Measurements from ENCODE around the gene C17orf113. TPM values are rescaled to one million over a fixed set of nuclear protein-coding genes. Genes with fewer than 3 reads are reported as not detected.

Gene C17orf113
- total RNA-seq, 4 donors from 2014 or later = 0.60 to 2.3 (median 1.4) TPM

DNA sequence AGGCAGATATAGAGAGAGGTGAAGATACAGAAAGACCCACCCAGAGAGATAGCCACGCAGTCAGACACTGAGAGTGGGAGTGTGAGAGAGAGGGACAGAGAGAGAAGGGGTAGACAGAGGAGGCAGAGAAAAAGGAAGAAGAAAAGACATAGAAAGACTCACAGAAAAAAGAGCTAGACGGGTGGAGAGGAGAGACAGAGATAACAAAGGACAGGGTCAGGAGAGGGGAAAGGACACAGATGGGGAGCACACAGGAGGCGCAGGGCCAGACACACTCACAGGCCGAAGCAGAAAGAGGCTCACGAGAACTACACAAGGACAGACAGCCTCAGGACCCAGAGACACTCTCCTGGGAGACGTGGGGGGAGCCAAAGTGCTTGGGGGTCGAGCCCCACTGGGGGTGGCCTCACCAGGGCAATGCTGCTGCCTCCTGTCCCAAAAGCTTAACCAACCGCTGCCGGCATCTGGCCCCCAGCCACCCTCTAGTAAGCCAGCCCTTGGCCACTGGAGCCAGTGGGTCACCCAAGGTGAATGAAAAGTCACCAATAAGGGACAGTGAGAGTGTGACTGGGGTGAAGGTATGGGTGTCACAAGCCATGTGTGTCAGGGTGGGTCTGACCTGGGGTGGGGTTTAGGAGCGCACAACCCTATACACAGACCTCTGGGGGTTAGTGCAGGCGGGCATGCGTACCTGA is 44.1 kb upstream of the C17orf113 start:
- WGBS = 93% methylated on average over 12 of the region's 12 CpGs
- H3K27ac ChIP-seq = no peak overlapping the region
- TF ChIP-seq POLR2A (IDR thresholded peaks at IDR 0.05) = no peak
- TF ChIP-seq, protein P1, sequence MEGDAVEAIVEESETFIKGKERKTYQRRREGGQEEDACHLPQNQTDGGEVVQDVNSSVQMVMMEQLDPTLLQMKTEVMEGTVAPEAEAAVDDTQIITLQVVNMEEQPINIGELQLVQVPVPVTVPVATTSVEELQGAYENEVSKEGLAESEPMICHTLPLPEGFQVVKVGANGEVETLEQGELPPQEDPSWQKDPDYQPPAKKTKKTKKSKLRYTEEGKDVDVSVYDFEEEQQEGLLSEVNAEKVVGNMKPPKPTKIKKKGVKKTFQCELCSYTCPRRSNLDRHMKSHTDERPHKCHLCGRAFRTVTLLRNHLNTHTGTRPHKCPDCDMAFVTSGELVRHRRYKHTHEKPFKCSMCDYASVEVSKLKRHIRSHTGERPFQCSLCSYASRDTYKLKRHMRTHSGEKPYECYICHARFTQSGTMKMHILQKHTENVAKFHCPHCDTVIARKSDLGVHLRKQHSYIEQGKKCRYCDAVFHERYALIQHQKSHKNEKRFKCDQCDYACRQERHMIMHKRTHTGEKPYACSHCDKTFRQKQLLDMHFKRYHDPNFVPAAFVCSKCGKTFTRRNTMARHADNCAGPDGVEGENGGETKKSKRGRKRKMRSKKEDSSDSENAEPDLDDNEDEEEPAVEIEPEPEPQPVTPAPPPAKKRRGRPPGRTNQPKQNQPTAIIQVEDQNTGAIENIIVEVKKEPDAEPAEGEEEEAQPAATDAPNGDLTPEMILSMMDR (IDR thresholded peaks at IDR 0.05) = no peak
- TF ChIP-seq EP300 (IDR thresholded peaks at IDR 0.05) = no peak
- no peak for TF ChIP-seq POLR2AphosphoS5 (IDR thresholded peaks at IDR 0.05)
- H3K9me3 ChIP-seq = no peaks in the 10 kb centered on the region
- H3K27me3 ChIP-seq = peaks cover 21% of the 10 kb centered on the region
- H3K4me1 ChIP-seq = peaks cover 13% of the 10 kb centered on the region
- H3K36me3 ChIP-seq = no peaks in the 10 kb centered on the region
- H3K4me3 ChIP-seq = no peak overlapping the region
- DNase-seq (ENCODE audit: low spot score in 2 of 2) = no peak

DNA sequence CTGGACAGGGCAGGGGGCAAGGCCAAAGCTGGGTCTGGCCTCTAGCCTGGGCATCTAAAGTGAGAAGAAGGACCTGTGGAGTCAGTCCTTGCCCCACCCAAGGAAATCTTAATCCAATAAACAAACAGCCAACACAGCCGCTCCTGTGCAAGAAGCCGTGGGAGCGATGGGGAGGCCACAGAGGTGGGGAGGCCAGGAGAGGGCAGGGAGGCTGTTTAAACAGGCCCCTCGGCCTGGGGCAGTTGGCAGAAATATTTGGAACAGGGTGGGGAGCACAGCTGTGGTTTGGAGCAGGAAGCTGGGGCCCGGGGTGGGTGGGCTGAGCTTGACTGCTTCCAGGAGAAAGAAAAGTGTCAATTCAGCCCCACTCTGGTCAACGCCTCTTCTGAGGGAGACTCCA is 42.5 kb upstream of the C17orf113 start:
- TF ChIP-seq EP300 (IDR thresholded peaks at IDR 0.05) (no peak), POLR2A (IDR thresholded peaks at IDR 0.05) (no peak), POLR2AphosphoS5 (IDR thresholded peaks at IDR 0.05) (no peak)
- TF ChIP-seq, protein P1 (IDR thresholded peaks at IDR 0.05) = no peak
- no peak for DNase-seq (ENCODE audit: low spot score in 2 of 2)
- Histone ChIP-seq H3K27ac (no peak overlapping the region), H3K36me3 (no peaks in the 10 kb centered on the region), H3K4me3 (no peak overlapping the region), H3K4me1 (peaks cover 6% of the 10 kb centered on the region), H3K9me3 (no peaks in the 10 kb centered on the region), H3K27me3 (peaks cover 30% of the 10 kb centered on the region)
- WGBS = 55% methylated on average over 5 of the region's 6 CpGs

DNA sequence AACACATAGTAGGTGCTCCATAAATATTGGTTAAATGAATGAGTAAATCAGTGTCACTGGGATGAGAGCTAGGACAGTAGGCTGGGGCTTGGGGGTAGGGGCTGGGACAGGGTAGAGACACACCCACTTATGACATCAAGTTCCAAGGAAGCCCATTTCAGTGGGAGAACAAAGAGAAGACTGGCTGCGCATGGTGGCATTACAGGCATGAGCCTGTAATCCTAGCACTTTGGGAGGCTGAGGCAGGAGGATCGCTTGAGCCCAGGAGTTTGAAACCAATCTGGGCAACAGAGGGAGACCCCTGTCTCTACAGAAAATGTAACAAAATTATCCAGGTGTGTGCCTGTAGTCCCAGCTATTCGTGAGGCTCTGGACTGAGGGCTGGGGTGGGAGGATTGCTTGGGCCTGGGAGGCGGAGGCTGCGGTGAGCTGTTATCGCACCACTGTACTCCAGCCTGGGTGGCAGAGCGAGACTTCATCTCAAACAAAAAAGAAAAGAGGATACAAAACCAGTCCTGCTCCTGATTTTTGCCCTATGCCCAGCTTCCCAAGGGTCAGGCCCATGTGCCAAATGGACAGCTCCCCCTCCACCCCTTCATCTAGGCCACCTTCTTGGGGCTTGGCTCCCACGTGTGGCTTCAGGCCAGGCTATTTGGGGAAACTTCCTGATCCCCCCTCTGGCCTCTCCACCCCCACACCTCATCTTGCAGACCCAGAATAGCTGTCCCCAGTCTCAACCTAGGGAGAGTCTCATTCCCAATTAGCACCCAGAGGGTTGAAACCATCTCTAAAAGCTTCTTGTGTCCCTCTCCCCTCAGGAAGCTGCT is 40.8 kb upstream of the C17orf113 start:
- WGBS = 88% methylated on average over 8 of the region's 8 CpGs
- H3K27ac ChIP-seq = no peak overlapping the region
- TF ChIP-seq POLR2AphosphoS5 (IDR thresholded peaks at IDR 0.05) = no peak
- no peak for TF ChIP-seq POLR2A (IDR thresholded peaks at IDR 0.05)
- no peak for TF ChIP-seq EP300 (IDR thresholded peaks at IDR 0.05)
- TF ChIP-seq, protein P1 (IDR thresholded peaks at IDR 0.05) = no peak

DNA sequence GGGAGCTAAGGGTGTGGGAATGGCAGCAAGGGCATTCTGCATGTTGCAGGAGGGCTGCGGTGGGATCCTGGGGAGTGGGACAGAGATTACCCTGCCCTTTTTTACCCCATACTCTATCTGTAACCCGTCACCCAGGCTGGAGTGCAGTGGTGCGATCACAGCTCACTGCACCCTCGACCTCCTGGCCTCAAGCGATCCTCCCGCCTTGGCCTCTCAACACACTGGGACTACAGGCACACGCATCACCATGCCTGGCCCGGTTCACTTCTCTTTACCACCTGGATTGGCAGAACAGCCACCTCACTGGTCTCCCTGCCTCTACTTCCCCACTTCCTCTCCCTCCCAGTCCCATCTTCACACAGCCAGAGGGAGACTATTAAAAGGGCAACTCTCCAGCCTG is 38.3 kb upstream of the C17orf113 start:
- Histone ChIP-seq H3K27me3 (peaks cover 14% of the 10 kb centered on the region), H3K9me3 (no peaks in the 10 kb centered on the region), H3K27ac (no peak overlapping the region), H3K36me3 (no peaks in the 10 kb centered on the region), H3K4me1 (no peaks in the 10 kb centered on the region), H3K4me3 (no peak overlapping the region)
- TF ChIP-seq, protein P1 (IDR thresholded peaks at IDR 0.05) = no peak
- TF ChIP-seq POLR2A (IDR thresholded peaks at IDR 0.05) = no peak
- TF ChIP-seq POLR2AphosphoS5 (IDR thresholded peaks at IDR 0.05) = no peak
- TF ChIP-seq EP300 (IDR thresholded peaks at IDR 0.05) = no peak
- WGBS = 93% methylated on average over 8 of the region's 8 CpGs
- no peak for DNase-seq (ENCODE audit: low spot score in 2 of 2)

More for the DNA sequence above, 40.8 kb upstream of the C17orf113 start:
- no peak for DNase-seq (ENCODE audit: low spot score in 2 of 2)
- Histone ChIP-seq H3K36me3 (no peaks in the 10 kb centered on the region), H3K4me3 (no peak overlapping the region), H3K9me3 (no peaks in the 10 kb centered on the region), H3K27me3 (peaks cover 14% of the 10 kb centered on the region), H3K4me1 (no peaks in the 10 kb centered on the region)

All from suprapubic skin (tissue), 4 donors.